HepG2 (cell line): Measurements from ENCODE around the gene PLXND1. TPM values are rescaled to one million over a fixed set of nuclear protein-coding genes. Genes with fewer than 3 reads are reported as not detected.
A peak's percentile ranks its signal among the peaks of the same experiment; 100 is the strongest.

ENCODE experiments used
- ARNT ChIP-seq: fragments of 450-650 bp; IDR thresholded peaks from 2 replicates; pipeline ENCODE4 v1.6.1; 2017
- ATAD3A ChIP-seq: sonication (generic); formaldehyde crosslinking; IDR thresholded peaks from 2 replicates; pipeline ENCODE4 v1.4.0; 2020; ENCODE audit warnings: missing genetic modification reagents
- BRCA1 ChIP-seq: sonication (generic); formaldehyde crosslinking; IDR thresholded peaks from 2 replicates; pipeline ENCODE4 v1.4.0; 2020; ENCODE audit warnings: missing genetic modification reagents
- CREB3 ChIP-seq: sonication (generic); formaldehyde crosslinking; IDR thresholded peaks from 2 replicates; pipeline ENCODE4 v1.5.0; 2020; ENCODE audit warnings: missing genetic modification reagents
- KIAA2018 ChIP-seq: sonication (generic); formaldehyde crosslinking; IDR thresholded peaks from 2 replicates; pipeline ENCODE4 v1.5.0; 2020; ENCODE audit warnings: mild to moderate bottlenecking, missing genetic modification reagents, borderline replicate concordance
- MZF1 ChIP-seq: sonication (generic); formaldehyde crosslinking; IDR thresholded peaks from 2 replicates; pipeline ENCODE4 v1.8.1; 2023; ENCODE audit warnings: mild to moderate bottlenecking, missing genetic modification reagents, borderline replicate concordance
- NFYB ChIP-seq: sonication (generic); formaldehyde crosslinking; IDR thresholded peaks from 2 replicates; pipeline ENCODE4 v1.4.0; 2020; ENCODE audit warnings: missing genetic modification reagents
- NR1H2 ChIP-seq: sonication (generic); formaldehyde crosslinking; IDR thresholded peaks from 2 replicates; pipeline ENCODE4 v1.8.1; 2022; ENCODE audit warnings: low read depth, missing genetic modification reagents, borderline replicate concordance
- RARG ChIP-seq: sonication (generic); formaldehyde crosslinking; IDR thresholded peaks from 2 replicates; pipeline ENCODE4 v1.4.0; 2020; ENCODE audit warnings: low read depth, mild to moderate bottlenecking, missing genetic modification reagents
- SRSF9 ChIP-seq: fragments of 200-400 bp; formaldehyde crosslinking; IDR thresholded peaks from 2 replicates; pipeline ENCODE4 v1.6.1; 2018; ENCODE audit warnings: borderline replicate concordance, mild to moderate bottlenecking, low read depth, low read length; ENCODE audit not compliant: insufficient read depth, poor library complexity, severe bottlenecking
- THAP11 ChIP-seq: IDR thresholded peaks from 2 replicates; pipeline ENCODE4 v1.6.1; 2016; ENCODE audit warnings: missing biosample characterization, missing genetic modification reagents
- TSC22D2 ChIP-seq: sonication (generic); formaldehyde crosslinking; IDR thresholded peaks from 2 replicates; pipeline ENCODE4 v1.5.1; 2020; ENCODE audit warnings: missing genetic modification reagents, mild to moderate bottlenecking, borderline replicate concordance
- YY1 ChIP-seq: IDR thresholded peaks from 2 replicates; pipeline ENCODE4 v1.6.1; 2011; ENCODE audit warnings: low read length, low read depth, moderate library complexity, mild to moderate bottlenecking; ENCODE audit not compliant: insufficient read depth, insufficient replicate concordance
- ZBTB7A ChIP-seq: sonication (generic); formaldehyde crosslinking; IDR thresholded peaks from 2 replicates; pipeline ENCODE4 v1.8.0; 2022; ENCODE audit warnings: mild to moderate bottlenecking, missing genetic modification reagents
- ZNF136 ChIP-seq: sonication (generic); formaldehyde crosslinking; IDR thresholded peaks from 2 replicates; pipeline ENCODE4 v1.8.1; 2022; ENCODE audit warnings: low read depth, mild to moderate bottlenecking, moderate library complexity, missing genetic modification reagents
- ZNF207 ChIP-seq: fragments of 450-650 bp; IDR thresholded peaks from 2 replicates; pipeline ENCODE4 v1.6.1; 2016; ENCODE audit warnings: antibody characterized with exemption, borderline replicate concordance
- ZNF224 ChIP-seq: sonication (generic); formaldehyde crosslinking; IDR thresholded peaks from 2 replicates; pipeline ENCODE4 v1.5.0; 2020; ENCODE audit warnings: mild to moderate bottlenecking, missing genetic modification reagents
- polyA plus RNA-seq, 8 experiments: library from polyadenylated mRNA; depleted of rRNA in 3 of 8; stranded (reverse) in 7 of 8; unstranded in 1 of 8; fragments of >200 nt; fragmentation: Illumina TruSeq in 4 of 8; extraction: Trizol in 4 of 8; gene quantifications; 2 replicates each; pipeline versions ENCODE4 v1.2.1 to v1.2.3, GENCODE V29; 2011 to 2016; ENCODE audit warnings: low read depth in 4 of 8, missing spikeins in 1 of 8, mixed read lengths in 1 of 8; ENCODE audit not compliant: insufficient read depth in 1 of 8
- total RNA-seq, 5 experiments: library from RNA; depleted of rRNA; stranded (reverse); fragments of >200 nt; fragmentation: Illumina TruSeq; extraction: Trizol; gene quantifications; 2 replicates each; pipeline ENCODE4 v1.2.3, GENCODE V29; 2016; ENCODE audit warnings: low read depth in 1 of 5
- TF ChIP-seq, protein P1 (sequence below): sonication (generic); formaldehyde crosslinking; conservative IDR thresholded peaks from 2 replicates; pipeline ENCODE4 v1.8.0; 2022; ENCODE audit warnings: missing genetic modification reagents

PLXND1 gene
- total and polyA plus RNA-seq, 2 of the 13 experiments (the other 11 are each of a cell fraction or from before 2014, with no cell fraction given): 15.9 to 42.0 TPM

DNA sequence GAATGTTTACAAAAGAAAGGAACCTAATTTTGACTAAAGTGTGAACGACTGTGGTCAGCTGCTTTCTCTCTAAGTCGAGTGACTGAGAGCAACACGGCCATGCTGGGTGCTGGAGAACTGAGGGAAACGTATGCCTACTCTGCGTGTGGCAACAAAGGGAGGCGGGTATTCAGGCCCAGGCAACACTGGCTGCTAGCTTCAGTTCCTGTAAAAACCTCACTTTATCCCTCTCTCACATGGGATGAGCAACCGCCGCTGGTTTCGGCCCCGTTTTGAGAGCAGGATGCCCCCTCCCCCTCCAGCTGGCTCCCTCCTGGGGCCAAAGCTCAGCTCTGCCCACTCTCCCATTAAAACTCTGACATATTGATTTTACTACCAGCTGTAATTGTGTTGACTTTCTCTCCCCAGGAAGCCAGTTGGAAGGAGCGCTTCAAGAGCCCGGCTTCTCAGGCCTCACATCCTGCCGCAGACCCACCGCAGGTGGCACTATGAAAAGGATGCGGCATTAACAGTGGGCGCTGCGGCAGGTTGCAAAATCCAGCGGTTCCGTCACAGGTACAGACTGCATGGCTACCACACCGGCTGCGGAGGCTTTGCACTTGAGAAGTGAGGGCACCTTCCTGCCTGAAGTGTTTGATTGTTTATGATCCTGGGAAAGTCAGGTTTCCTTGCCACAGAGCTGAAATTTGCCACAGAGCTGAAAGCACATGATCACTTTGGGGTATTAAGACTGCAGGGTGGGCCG is 12.7 kb downstream of the PLXND1 start (continued):
- no peak for TF ChIP-seq KIAA2018 (CRISPR knock-in tag)
- TF ChIP-seq SRSF9: no peak
- TF ChIP-seq ZNF136 (CRISPR knock-in tag): no peak
- no peak for TF ChIP-seq ARNT
- TF ChIP-seq NFYB: no peak
- no peak for TF ChIP-seq BRCA1
- no peak for TF ChIP-seq ZNF207
- TF ChIP-seq, protein P1, sequence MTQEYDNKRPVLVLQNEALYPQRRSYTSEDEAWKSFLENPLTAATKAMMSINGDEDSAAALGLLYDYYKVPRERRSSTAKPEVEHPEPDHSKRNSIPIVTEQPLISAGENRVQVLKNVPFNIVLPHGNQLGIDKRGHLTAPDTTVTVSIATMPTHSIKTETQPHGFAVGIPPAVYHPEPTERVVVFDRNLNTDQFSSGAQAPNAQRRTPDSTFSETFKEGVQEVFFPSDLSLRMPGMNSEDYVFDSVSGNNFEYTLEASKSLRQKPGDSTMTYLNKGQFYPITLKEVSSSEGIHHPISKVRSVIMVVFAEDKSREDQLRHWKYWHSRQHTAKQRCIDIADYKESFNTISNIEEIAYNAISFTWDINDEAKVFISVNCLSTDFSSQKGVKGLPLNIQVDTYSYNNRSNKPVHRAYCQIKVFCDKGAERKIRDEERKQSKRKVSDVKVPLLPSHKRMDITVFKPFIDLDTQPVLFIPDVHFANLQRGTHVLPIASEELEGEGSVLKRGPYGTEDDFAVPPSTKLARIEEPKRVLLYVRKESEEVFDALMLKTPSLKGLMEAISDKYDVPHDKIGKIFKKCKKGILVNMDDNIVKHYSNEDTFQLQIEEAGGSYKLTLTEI (CRISPR knock-in tag): no peak
- peak; percentile 46 for TF ChIP-seq YY1
- TF ChIP-seq NR1H2: no peak
- no peak for TF ChIP-seq TSC22D2 (CRISPR knock-in tag)
- TF ChIP-seq ZNF224 (CRISPR knock-in tag): peak; percentile 91
- TF ChIP-seq MZF1 (CRISPR knock-in tag): no peak
- no peak for TF ChIP-seq CREB3 (CRISPR knock-in tag)
- no peak for TF ChIP-seq RARG
- TF ChIP-seq THAP11 (CRISPR knock-in tag): peak; percentile 36; the same call in 1 of the 2 replicates
- TF ChIP-seq ZBTB7A (CRISPR knock-in tag): no peak
- TF ChIP-seq ATAD3A: no peak
